ENCODE data around the gene CAPN2. TPM values are rescaled to one million over a fixed set of nuclear protein-coding genes. Genes with fewer than 3 reads are reported as not detected.

CAPN2 gene
- polyA plus RNA-seq, 1 of the 3 experiments (the other 2 are of a cell fraction), result 208 TPM

DNA sequence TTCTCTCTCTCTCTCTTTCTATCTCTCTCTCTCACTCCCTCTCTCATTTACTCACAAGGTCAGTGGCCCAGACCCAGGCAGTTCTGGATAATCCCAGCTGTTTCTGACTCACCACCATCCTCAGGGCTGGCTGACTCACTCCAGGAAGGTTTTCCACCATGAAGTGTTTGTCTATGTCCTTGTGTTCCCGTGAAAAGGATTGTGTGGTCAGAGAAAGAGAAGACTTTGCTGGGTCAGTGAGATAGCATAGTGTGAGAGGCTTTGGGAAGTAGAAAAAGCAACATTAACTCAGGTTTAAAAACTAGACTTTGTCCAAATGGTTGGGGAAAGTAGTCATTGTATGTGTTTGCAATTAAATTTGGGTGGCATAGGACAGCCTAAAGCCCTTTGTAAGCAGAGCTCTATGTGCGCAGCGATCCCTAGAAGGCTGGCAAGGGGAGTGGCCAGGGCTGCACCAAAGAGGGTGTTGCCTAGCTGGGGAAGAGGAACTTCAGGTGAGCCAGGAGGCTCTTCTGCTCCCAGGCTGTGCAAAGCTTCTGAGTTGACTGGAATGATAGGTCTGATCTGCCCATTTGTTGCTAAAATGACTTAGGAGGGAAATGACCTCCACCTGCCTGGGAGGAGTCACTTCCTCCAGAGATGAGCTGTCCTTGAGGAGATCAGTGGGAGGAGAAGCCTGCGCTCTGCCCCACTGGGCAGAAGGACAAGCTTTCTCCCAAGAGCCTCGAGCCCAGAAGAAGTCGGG, 4.9 kb upstream of the CAPN2 start:
- no peaks in the 10 kb centered on the region for H3K9me2 ChIP-seq
- peaks cover 13 to 64% of the 10 kb centered on the region in 2 experiments; a peak in 3 of 4 replicates for H3K4me1 ChIP-seq (ENCODE audit: control insufficient read depth in 1 of 2, insufficient read depth in 2 of 2, low read depth in 1 of 2, low read length in 1 of 2)
- WGBS (ENCODE audit: low lambda C conversion rate), result 9% methylated on average over 6 of the region's 6 CpGs
- no peak overlapping the region; the same call in 1 of the 2 replicates for H2AFZ ChIP-seq (ENCODE audit: low read depth)
- H3F3A ChIP-seq (replicated peaks; ENCODE audit: insufficient read depth), result peaks cover 45% of the 10 kb centered on the region
- H3K4me2 ChIP-seq, result peak overlapping the region; percentile 68
- no peaks in the 10 kb centered on the region for H3K36me3 ChIP-seq (replicated peaks in 1 of 2; ENCODE audit: control insufficient read depth in 1 of 2, insufficient read depth in 2 of 2, low read length in 1 of 2)
- H3K9ac ChIP-seq, result peak overlapping the region; percentile 67
- CTCF ChIA-PET, result interaction anchor here (0.6 to 5.3 kb wide), 7 partner anchors 9 to 627 kb away, joined by 3 to 35 read pairs (median 4); no protein-coding TSS in a partner anchor
- peaks cover 16% of the 10 kb centered on the region for H3K79me2 ChIP-seq (ENCODE audit: insufficient read depth)
- H3K4me3 ChIP-seq (ENCODE audit: low read depth in 2 of 2, low read length in 1 of 2), result peak overlapping the region in 1 of 2 experiments; percentile 36; a peak in 3 of 4 replicates
- no peaks in the 10 kb centered on the region for H4K20me1 ChIP-seq (ENCODE audit: insufficient read depth)
- DNase-seq, result no peak
- H3K27ac ChIP-seq (ENCODE audit: low read depth in 2 of 2, low read length in 1 of 2), result peak overlapping the region; percentile 62 to 97; a peak in 3 of 4 replicates
- H3K27me3 ChIP-seq (ENCODE audit: insufficient read depth), result no peaks in the 10 kb centered on the region
- POLR2A ChIA-PET, result no interaction called here
- no peaks in the 10 kb centered on the region for H3K9me3 ChIP-seq
- TF ChIP-seq TCF12 (IDR thresholded peaks at IDR 0.05) (peak; percentile 95), ELF1 (IDR thresholded peaks at IDR 0.05) (peak; percentile 64), MXI1 (IDR thresholded peaks at IDR 0.05; ENCODE audit: low read depth, low read length) (no peak), RAD21 (IDR thresholded peaks at IDR 0.05; ENCODE audit: low read length) (no peak), FOSL2 (IDR thresholded peaks at IDR 0.05; ENCODE audit: borderline replicate concordance, low read depth) (peak; percentile 100), NRF1 (IDR thresholded peaks at IDR 0.05; ENCODE audit: low read depth, low read length) (no peak), FOXJ3 (CRISPR knock-in tag; IDR thresholded peaks at IDR 0.05) (no peak), NFIC (IDR thresholded peaks at IDR 0.05; ENCODE audit: borderline replicate concordance) (peak; percentile 67; the same call in 1 of the 2 replicates), GATA2 (CRISPR knock-in tag; IDR thresholded peaks at IDR 0.05) (no peak), GABPA (IDR thresholded peaks at IDR 0.05; ENCODE audit: low read depth) (no peak), CHD2 (IDR thresholded peaks at IDR 0.05; ENCODE audit: low read length, partially characterized antibody) (no peak), POLR2AphosphoS5 (IDR thresholded peaks at IDR 0.05; ENCODE audit: low read depth, low read length) (peak; percentile 73; the same call in 1 of the 2 replicates), TAF1 (IDR thresholded peaks at IDR 0.05; ENCODE audit: borderline replicate concordance, low read depth, low read length) (peak; percentile 13; the same call in 1 of the 2 replicates), SIN3A (IDR thresholded peaks at IDR 0.05; ENCODE audit: borderline replicate concordance, low read depth, low read length) (peak; percentile 83; the same call in 1 of the 2 replicates), TEAD4 (IDR thresholded peaks at IDR 0.05; ENCODE audit: borderline replicate concordance, insufficient read depth) (peak; percentile 59; the same call in 1 of the 2 replicates), EZH2phosphoT487 (IDR thresholded peaks at IDR 0.05; ENCODE audit: borderline replicate concordance, low read depth) (no peak), RCOR1 (IDR thresholded peaks at IDR 0.05; ENCODE audit: low read length) (no peak), FOXM1 (IDR thresholded peaks at IDR 0.05; ENCODE audit: low read depth) (peak; percentile 79; the same call in 1 of the 2 replicates), EP300 (IDR thresholded peaks at IDR 0.05; ENCODE audit: borderline replicate concordance in 1 of 2, low read depth in 1 of 2, low read length in 1 of 2) (peak; percentile 15 to 85; a peak in 3 of 4 replicates)
- TF ChIP-seq, protein P1, sequence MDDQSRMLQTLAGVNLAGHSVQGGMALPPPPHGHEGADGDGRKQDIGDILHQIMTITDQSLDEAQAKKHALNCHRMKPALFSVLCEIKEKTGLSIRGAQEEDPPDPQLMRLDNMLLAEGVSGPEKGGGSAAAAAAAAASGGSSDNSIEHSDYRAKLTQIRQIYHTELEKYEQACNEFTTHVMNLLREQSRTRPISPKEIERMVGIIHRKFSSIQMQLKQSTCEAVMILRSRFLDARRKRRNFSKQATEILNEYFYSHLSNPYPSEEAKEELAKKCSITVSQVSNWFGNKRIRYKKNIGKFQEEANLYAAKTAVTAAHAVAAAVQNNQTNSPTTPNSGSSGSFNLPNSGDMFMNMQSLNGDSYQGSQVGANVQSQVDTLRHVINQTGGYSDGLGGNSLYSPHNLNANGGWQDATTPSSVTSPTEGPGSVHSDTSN (IDR thresholded peaks at IDR 0.05), result peak; percentile 87
- TF ChIP-seq, protein P2, sequence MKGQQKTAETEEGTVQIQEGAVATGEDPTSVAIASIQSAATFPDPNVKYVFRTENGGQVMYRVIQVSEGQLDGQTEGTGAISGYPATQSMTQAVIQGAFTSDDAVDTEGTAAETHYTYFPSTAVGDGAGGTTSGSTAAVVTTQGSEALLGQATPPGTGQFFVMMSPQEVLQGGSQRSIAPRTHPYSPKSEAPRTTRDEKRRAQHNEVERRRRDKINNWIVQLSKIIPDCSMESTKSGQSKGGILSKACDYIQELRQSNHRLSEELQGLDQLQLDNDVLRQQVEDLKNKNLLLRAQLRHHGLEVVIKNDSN (IDR thresholded peaks at IDR 0.05; ENCODE audit: borderline replicate concordance, low read depth), result 0 out of 2 replicates have a peak, but pooled peaks have one; percentile 18
- TF ChIP-seq, protein P3, sequence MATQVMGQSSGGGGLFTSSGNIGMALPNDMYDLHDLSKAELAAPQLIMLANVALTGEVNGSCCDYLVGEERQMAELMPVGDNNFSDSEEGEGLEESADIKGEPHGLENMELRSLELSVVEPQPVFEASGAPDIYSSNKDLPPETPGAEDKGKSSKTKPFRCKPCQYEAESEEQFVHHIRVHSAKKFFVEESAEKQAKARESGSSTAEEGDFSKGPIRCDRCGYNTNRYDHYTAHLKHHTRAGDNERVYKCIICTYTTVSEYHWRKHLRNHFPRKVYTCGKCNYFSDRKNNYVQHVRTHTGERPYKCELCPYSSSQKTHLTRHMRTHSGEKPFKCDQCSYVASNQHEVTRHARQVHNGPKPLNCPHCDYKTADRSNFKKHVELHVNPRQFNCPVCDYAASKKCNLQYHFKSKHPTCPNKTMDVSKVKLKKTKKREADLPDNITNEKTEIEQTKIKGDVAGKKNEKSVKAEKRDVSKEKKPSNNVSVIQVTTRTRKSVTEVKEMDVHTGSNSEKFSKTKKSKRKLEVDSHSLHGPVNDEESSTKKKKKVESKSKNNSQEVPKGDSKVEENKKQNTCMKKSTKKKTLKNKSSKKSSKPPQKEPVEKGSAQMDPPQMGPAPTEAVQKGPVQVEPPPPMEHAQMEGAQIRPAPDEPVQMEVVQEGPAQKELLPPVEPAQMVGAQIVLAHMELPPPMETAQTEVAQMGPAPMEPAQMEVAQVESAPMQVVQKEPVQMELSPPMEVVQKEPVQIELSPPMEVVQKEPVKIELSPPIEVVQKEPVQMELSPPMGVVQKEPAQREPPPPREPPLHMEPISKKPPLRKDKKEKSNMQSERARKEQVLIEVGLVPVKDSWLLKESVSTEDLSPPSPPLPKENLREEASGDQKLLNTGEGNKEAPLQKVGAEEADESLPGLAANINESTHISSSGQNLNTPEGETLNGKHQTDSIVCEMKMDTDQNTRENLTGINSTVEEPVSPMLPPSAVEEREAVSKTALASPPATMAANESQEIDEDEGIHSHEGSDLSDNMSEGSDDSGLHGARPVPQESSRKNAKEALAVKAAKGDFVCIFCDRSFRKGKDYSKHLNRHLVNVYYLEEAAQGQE (IDR thresholded peaks at IDR 0.05; ENCODE audit: low read depth, low read length), result peak; percentile 29; the same call in 1 of the 2 replicates
- TF ChIP-seq, protein P4, sequence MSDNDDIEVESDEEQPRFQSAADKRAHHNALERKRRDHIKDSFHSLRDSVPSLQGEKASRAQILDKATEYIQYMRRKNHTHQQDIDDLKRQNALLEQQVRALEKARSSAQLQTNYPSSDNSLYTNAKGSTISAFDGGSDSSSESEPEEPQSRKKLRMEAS (IDR thresholded peaks at IDR 0.05; ENCODE audit: low read depth), result peak; percentile 68
- TF ChIP-seq, protein P5, sequence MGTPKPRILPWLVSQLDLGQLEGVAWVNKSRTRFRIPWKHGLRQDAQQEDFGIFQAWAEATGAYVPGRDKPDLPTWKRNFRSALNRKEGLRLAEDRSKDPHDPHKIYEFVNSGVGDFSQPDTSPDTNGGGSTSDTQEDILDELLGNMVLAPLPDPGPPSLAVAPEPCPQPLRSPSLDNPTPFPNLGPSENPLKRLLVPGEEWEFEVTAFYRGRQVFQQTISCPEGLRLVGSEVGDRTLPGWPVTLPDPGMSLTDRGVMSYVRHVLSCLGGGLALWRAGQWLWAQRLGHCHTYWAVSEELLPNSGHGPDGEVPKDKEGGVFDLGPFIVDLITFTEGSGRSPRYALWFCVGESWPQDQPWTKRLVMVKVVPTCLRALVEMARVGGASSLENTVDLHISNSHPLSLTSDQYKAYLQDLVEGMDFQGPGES (IDR thresholded peaks at IDR 0.05; ENCODE audit: low read depth, low read length), result no peak
- TF ChIP-seq, protein P6, sequence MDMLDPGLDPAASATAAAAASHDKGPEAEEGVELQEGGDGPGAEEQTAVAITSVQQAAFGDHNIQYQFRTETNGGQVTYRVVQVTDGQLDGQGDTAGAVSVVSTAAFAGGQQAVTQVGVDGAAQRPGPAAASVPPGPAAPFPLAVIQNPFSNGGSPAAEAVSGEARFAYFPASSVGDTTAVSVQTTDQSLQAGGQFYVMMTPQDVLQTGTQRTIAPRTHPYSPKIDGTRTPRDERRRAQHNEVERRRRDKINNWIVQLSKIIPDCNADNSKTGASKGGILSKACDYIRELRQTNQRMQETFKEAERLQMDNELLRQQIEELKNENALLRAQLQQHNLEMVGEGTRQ (IDR thresholded peaks at IDR 0.05; ENCODE audit: borderline replicate concordance, low read depth, low read length), result no peak
